Vagina (tissue), 2 donors: ENCODE results near the gene FABP6.

Experiments
- POLR2A ChIP-seq, 2 donors: fragments of 450-650 bp; IDR thresholded peaks; one replicate each; pipeline ENCODE4 v1.6.1; 2017; ENCODE audit warnings: antibody characterized with exemption in 2 of 2, mild to moderate bottlenecking in 2 of 2, moderate library complexity in 2 of 2
- POLR2AphosphoS5 ChIP-seq, 2 donors: sonication (generic); formaldehyde crosslinking; IDR thresholded peaks; one replicate each; pipeline ENCODE4 v1.9.0; 2017; ENCODE audit warnings: antibody characterized with exemption in 2 of 2, mild to moderate bottlenecking in 2 of 2, low read depth in 1 of 2; ENCODE audit not compliant: insufficient read depth in 1 of 2
- TF ChIP-seq, protein P1 (sequence below), 3 experiments: fragments of 450-650 bp in 2 of 3; fragments of 200-600 bp in 1 of 3; sonication (generic) in 1 of 3; IDR thresholded peaks; one replicate each; pipeline ENCODE4 v1.5.1; 2017 to 2019; ENCODE audit warnings: antibody characterized with exemption in 3 of 3, mild to moderate bottlenecking in 2 of 3, moderate library complexity in 2 of 3

DNA sequence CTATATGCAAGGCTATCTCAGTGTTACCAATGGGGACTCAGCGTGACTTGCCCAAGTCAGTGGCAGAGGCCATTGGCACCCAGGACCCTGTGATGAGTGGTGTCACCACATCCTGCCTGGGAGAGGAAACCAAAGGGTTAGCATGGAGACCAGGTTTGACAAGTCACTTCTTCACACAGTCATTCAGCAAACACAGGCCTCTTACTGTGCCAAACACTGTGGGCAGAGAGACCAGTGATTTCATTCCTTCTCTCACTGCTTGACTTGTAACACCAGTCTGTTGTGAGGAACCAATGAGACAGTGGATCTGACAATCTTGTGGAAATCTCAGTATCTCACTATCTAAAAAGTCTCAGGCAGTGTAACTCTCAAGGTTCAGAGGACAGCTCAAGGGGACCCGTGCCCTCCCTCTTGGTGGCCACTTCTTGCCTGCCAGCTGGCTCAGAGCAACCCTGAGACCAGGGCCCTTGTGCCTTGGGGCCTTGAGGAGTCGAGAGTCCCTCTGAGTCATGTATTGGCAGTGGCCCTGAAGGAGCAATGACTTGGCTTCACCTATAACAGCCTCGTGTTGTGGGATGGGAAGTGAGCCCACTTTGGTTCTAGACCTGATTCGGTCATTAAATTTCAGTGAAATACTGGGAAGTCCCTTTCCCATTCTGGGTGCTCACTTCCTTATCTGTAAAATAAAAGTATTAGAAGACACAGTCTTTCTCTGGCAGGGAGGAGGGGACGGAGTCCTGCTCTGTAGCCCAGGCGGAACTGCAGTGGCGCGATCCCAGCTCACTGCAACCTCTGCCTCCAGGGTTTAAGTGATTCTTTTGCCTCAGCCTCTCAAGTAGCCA is 1.6 kb downstream of the FABP6 start:
- TF ChIP-seq, protein P1, sequence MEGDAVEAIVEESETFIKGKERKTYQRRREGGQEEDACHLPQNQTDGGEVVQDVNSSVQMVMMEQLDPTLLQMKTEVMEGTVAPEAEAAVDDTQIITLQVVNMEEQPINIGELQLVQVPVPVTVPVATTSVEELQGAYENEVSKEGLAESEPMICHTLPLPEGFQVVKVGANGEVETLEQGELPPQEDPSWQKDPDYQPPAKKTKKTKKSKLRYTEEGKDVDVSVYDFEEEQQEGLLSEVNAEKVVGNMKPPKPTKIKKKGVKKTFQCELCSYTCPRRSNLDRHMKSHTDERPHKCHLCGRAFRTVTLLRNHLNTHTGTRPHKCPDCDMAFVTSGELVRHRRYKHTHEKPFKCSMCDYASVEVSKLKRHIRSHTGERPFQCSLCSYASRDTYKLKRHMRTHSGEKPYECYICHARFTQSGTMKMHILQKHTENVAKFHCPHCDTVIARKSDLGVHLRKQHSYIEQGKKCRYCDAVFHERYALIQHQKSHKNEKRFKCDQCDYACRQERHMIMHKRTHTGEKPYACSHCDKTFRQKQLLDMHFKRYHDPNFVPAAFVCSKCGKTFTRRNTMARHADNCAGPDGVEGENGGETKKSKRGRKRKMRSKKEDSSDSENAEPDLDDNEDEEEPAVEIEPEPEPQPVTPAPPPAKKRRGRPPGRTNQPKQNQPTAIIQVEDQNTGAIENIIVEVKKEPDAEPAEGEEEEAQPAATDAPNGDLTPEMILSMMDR (IDR thresholded peaks at IDR 0.05) = no peak
- TF ChIP-seq POLR2A (IDR thresholded peaks at IDR 0.05) (no peak), POLR2AphosphoS5 (IDR thresholded peaks at IDR 0.05; ENCODE audit: insufficient read depth in 1 of 2, low read depth in 1 of 2) (no peak)
